DMS153 treated with DMSO at 0.1 percent for 48 hours (cell line): Measurements from ENCODE around the gene P2RX6.

Experiments used
- DNase-seq: peaks from one replicate; lab custom pipeline; 2025; ENCODE audit not compliant: unreplicated experiment; lab: John Stamatoyannopoulos, UW

Gene P2RX6

GRCh38 chr22:21074102-21074715 lies 59.2 kb downstream of the P2RX6 start:
- DNase-seq: no peak

DNA sequence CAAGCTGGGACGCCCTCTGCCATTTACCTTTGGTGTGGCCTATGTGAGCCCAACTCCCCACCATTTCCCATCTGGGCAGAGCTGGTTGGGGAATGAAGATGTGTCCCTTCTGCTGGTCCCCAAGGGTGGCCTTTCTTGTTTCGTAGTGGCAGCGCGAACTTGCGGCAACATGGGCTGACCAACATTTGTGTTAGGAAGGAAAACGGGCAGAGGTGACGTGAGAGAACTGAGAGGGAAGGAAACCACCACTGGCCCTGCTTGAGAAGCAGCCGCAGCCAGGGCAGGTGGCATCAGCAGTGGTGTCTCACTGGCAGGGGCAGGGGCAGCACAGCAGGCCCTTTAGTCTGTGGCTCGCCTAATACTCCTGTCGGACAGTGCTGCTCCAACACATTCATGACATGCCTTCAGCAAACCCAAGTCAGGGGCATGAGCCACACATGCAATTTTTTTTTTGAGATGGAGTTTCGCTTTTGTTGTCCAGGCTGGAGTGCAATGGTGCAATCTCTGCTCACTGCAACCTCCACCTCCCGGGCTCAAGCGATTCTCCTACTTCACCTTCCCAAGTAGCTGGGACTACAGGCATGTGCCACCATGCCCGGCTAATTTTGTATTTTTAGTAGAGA lies 60.7 kb downstream of the P2RX6 start:
- no peak for DNase-seq

DNA sequence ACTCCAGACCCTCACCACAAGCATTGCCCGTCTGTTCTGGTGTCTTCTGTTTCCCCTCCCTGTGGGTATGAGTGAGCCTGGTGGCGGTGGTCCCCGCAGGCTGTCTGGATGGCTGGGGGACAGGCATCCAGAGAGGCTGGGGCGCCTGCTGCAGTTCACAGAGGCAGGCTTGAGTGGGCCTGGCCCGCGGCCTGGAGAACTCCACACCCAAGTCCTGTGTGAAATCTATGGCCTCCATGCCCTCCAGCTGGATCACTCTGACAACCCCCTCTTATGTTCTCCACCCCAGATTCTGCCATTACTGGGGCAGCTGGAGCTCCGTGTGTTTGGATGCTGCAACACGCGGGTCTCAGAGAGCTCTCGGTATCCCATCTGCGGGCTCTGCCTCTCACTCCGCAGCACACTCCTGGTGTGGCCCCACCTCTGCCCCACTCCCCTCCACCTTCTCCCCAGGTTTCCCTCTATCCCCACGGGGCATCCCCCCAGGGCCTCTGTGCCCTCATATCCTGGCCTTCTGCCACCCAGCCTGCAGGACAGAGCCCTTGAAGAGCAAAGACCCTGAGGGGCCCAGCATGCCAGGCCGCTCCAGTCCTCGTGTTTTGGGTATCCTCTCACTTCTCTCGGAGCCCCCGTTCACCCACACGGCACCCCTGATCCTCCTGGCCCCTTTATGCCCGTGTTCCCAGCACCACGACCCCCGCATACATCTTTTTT lies 62.1 kb downstream of the P2RX6 start:
- DNase-seq: no peak
